ENCODE results near the gene C16orf74. TPM values are rescaled to one million over a fixed set of nuclear protein-coding genes. Genes with fewer than 3 reads are reported as not detected.

Gene C16orf74
- polyA plus RNA-seq, 1 donor (not counting 4 experiments of a cell fraction or from before 2014, with no cell fraction given) = 35.3 TPM

DNA sequence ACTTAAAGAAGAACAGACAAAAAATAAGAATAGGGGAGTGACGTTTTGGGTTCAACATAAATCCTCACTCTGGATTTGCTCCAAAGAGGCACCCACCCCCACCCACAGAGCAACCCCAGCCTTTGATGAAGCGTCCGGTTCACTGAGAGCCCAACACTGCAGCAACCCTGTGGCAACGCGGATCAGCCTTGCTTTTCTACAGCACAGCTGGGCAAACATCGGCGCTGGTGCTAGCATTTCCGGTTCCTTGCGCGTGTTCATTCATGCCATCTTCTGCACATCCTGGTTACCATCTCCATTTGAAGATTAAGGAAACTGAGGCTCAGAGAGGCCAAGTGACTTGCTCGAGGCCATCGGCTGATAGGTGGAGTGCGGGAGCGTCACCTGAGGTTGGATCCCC lies 53.5 kb downstream of the C16orf74 start:
- H3K4me2 ChIP-seq (ENCODE audit: control insufficient read depth, extremely low read depth, insufficient read depth, low read depth, low read length) = peak overlapping the region; percentile 39
- no peaks in the 10 kb centered on the region for H4K20me1 ChIP-seq (ENCODE audit: control insufficient read depth, extremely low read depth, insufficient read depth, low read length)
- H3K27ac ChIP-seq (ENCODE audit: control insufficient read depth, insufficient read depth, low read length) = no peak overlapping the region
- no peak overlapping the region for H3K4me3 ChIP-seq (ENCODE audit: control insufficient read depth in 2 of 3, extremely low read depth in 1 of 3, insufficient read depth in 2 of 3, low read depth in 1 of 3, low read length in 3 of 3)
- H2AFZ ChIP-seq (ENCODE audit: control insufficient read depth, low read length) = no peak overlapping the region
- H3K36me3 ChIP-seq (ENCODE audit: control insufficient read depth in 2 of 2, extremely low read depth in 1 of 2, insufficient read depth in 2 of 2, low read length in 2 of 2) = peaks cover 3 to 10% of the 10 kb centered on the region in 2 experiments
- no peak for TF ChIP-seq EZH2 (IDR thresholded peaks at IDR 0.05; ENCODE audit: low read length)
- H3K9me3 ChIP-seq (ENCODE audit: control insufficient read depth, low read depth, low read length) = no peaks in the 10 kb centered on the region
- DNase-seq (ENCODE audit: low read depth, low spot score) = no peak
- peaks cover 33% of the 10 kb centered on the region for H3K4me1 ChIP-seq (ENCODE audit: control insufficient read depth, extremely low read depth, insufficient read depth, low read length)
- dilution Hi-C loops (cut with MboI; ENCODE audit: extremely low pct_ligation_motif_present, low sequenced_read_pairs) = no loop called here
- no peak for FAIRE-seq
- H3K9me1 ChIP-seq (ENCODE audit: control insufficient read depth, extremely low read depth, insufficient read depth, low read length) = peaks cover 3% of the 10 kb centered on the region
- no peaks in the 10 kb centered on the region for H3K27me3 ChIP-seq (ENCODE audit: control insufficient read depth, extremely low read depth, insufficient read depth, low read length)
- no peak overlapping the region for H3K9ac ChIP-seq (ENCODE audit: control insufficient read depth, extremely low read depth, insufficient read depth, low read length)
- H3K79me2 ChIP-seq (ENCODE audit: control insufficient read depth, insufficient read depth, low read length) = no peaks in the 10 kb centered on the region

DNA sequence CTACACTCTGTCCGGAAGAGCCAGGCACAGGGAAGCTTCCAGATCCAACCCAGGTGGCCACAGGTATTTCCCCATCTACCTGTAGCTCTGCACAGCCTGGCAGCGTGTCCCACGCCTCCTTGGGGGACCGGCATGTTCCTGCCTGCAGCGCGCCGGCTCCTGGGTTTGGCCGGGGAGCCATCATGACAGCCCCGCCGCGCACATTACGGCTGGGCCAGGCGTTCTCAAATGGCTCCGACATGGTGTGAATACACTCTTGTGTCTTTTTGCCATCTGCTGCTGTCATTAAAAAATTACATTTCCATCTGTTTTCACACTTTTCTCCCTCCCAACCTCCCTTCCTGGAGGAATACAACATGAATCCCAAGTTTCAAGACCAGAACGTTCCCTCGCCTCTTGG lies 54.1 kb downstream of the C16orf74 start:
- Histone ChIP-seq H3K4me3 (ENCODE audit: control insufficient read depth in 2 of 3, extremely low read depth in 1 of 3, insufficient read depth in 2 of 3, low read depth in 1 of 3, low read length in 3 of 3) (no peak overlapping the region), H3K27ac (ENCODE audit: control insufficient read depth, insufficient read depth, low read length) (no peak overlapping the region), H3K9me1 (ENCODE audit: control insufficient read depth, extremely low read depth, insufficient read depth, low read length) (peaks cover 3% of the 10 kb centered on the region), H4K20me1 (ENCODE audit: control insufficient read depth, extremely low read depth, insufficient read depth, low read length) (no peaks in the 10 kb centered on the region), H3K27me3 (ENCODE audit: control insufficient read depth, extremely low read depth, insufficient read depth, low read length) (no peaks in the 10 kb centered on the region), H3K9ac (ENCODE audit: control insufficient read depth, extremely low read depth, insufficient read depth, low read length) (no peak overlapping the region), H3K9me3 (ENCODE audit: control insufficient read depth, low read depth, low read length) (no peaks in the 10 kb centered on the region), H3K36me3 (ENCODE audit: control insufficient read depth in 2 of 2, extremely low read depth in 1 of 2, insufficient read depth in 2 of 2, low read length in 2 of 2) (peaks cover 3 to 9% of the 10 kb centered on the region in 2 experiments), H2AFZ (ENCODE audit: control insufficient read depth, low read length) (no peak overlapping the region), H3K4me2 (ENCODE audit: control insufficient read depth, extremely low read depth, insufficient read depth, low read depth, low read length) (peak overlapping the region; percentile 39), H3K4me1 (ENCODE audit: control insufficient read depth, extremely low read depth, insufficient read depth, low read length) (peaks cover 33% of the 10 kb centered on the region), H3K79me2 (ENCODE audit: control insufficient read depth, insufficient read depth, low read length) (no peaks in the 10 kb centered on the region)
- TF ChIP-seq EZH2 (IDR thresholded peaks at IDR 0.05; ENCODE audit: low read length) (no peak), CTCF (optimal IDR thresholded peaks at IDR 0.05 in 1 of 3, IDR thresholded peaks at IDR 0.05 in 1 of 3, conservative IDR thresholded peaks at IDR 0.05 in 1 of 3; ENCODE audit: extremely low read depth in 1 of 3, insufficient read depth in 2 of 3, low read length in 3 of 3) (no peak)
- FAIRE-seq (peak; percentile 57), DNase-seq (ENCODE audit: low read depth, low spot score) (no peak)
- dilution Hi-C loops (cut with MboI; ENCODE audit: extremely low pct_ligation_motif_present, low sequenced_read_pairs) = no loop called here

All from keratinocyte (primary cell).